GM18873 (cell line): ENCODE measurements around the gene TXNIP.

Experiments used
- ATAC-seq: cut with Tn5 transposase; IDR thresholded peaks from one replicate; pipeline ENCODE4 v1.9.1; 2021; ENCODE audit warnings: mild to moderate bottlenecking, moderate library complexity, moderate number of reproducible peaks; ENCODE audit not compliant: unreplicated experiment, low FRiP score

Gene TXNIP

GRCh38 chr1:146012703-146013558 lies 16.6 kb upstream of the TXNIP start:
- ATAC-seq = no peak

DNA sequence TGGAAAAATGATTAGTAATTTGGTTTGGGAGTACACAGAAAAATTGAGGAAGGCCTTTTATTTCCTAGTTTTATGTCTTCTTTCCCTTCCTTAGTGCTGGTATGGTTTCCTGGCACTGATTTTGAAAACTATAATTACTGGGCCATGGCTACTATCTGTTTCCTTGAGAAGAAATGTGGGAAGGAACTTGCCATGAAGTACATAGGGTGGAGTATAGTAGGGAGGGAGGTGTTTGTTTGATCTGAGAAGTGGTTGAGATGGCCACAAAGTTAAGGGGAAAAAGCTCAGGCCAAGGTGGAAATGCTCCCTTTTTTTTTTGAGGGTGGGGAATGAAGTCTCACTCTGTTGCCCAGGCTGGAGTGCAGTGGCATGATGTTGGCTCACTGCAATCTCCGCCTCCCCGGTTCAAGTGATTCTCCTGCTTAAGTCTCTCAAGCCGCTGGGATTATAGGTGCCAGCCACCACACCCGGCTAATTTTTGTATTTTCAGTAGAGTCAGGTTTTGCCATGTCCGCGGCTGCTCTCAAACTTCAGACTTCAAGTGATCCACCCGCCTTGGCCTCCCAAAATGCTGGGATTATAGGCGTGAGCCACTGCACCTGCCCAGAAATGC lies 13.9 kb upstream of the TXNIP start:
- ATAC-seq = no peak

DNA sequence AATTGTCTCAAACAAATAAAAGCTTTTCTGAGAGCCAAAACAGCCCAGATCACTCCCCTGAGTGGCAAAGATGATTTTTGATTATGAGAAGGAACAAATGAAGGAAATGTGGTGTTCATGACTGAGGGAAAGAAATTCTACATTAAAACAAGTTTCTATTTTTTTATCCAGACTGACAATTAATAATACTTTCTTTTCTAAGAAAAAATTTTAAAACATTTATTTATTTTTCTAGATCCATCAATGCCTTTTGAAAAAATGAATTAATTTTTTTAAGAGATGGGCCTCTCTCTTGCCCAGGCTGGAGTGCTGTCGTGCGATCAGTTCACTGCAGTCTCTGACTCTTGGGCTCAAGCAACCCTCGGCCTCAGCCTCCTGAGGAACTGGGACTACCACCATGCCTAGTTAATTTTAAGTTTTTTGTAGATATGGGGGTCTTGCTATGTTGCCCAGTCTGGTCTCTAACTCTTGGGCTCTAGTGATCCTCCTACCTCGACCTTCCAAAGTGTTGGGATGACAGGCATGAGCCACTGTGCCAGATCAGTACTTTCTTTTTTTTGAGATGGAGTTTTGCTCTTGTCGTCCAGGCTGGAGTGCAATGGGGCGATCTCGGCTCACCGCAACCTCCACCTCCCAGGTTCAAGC lies 11.2 kb upstream of the TXNIP start:
- no peak for ATAC-seq

GRCh38 chr1:146001709-146002108 lies 5.3 kb upstream of the TXNIP start:
- ATAC-seq = no peak

GRCh38 chr1:145999321-146000024 lies 3.1 kb upstream of the TXNIP start:
- no peak for ATAC-seq

DNA sequence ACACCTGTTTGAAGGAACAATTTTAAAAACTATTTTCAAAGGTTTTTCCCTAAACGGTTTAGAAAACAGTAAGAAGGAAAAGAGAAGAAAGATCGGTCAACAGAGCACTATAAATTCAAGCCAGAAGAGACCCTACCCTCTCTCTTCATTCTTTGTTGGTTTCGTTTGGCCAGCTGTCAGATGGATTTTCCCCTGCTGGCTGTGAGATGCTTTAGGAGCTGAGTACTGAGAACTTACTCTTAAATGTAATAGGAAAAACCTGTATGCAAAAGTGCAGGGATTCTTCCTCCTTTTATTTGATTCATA lies 1.3 kb upstream of the TXNIP start:
- no peak for ATAC-seq

GRCh38 chr1:145997016-145997717 lies 788 bp upstream of the TXNIP start:
- ATAC-seq = no peak

DNA sequence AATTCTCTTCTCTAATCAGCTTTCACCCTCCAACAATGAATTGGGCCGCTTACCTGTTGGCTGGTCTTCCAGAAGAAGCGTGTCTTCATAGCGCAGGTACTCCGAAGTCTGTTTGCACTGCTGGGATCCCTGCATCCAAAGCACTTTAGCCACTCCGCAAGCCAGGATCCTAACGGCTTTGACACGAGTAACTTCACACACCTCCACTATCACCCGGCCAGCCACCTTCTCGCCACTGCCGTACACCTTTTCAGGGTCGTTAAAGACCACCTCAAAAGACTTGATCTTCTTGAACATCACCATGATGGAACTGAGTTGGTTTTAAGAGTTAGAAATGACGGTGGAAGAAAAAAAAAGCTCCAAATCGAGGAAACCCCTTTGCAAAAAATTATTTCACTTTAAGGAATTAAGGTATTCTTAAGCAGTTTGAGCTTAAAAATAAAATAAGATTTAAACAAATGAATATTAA lies 381 bp downstream of the TXNIP start:
- ATAC-seq = no peak

- ATAC-seq = no peak
Observed at GRCh38 chr1:145995148-145995881, 1.1 kb downstream of the TXNIP start.

DNA sequence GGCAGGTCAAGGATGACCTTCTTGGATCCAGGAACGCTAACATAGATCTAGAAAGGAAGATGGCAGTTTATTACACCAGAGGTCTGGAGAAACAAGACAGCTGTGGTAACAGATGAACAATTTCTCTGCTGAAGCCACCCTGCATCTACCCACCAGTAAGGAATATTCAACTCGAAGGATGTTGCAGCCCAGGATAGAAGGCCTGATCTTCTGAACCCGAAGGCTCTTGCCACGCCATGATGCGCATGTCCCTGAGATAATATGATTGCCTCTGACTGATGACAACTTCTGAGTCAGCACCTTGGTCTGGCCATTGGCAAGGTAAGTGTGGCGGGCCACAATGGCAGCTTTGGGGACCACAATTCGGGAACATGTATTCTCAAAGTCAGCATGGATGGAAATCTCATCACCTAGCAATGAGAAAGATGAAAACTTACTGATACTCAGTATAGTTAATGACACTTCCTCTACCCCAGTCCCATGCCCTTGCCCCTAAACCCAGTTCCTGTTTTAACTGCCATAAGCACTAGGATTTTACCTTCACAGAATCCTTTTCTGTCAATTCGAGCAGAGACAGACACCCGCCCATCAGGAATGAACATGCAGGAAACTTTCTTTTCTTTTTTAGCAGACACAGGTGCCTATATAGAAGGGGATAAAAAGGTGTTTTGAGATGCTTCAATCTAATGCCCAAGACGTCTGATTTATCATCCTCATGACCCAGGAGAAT lies 1.8 kb downstream of the TXNIP start:
- no peak for ATAC-seq

GRCh38 chr1:145993618-145994390 lies 2.6 kb downstream of the TXNIP start:
- no peak for ATAC-seq

DNA sequence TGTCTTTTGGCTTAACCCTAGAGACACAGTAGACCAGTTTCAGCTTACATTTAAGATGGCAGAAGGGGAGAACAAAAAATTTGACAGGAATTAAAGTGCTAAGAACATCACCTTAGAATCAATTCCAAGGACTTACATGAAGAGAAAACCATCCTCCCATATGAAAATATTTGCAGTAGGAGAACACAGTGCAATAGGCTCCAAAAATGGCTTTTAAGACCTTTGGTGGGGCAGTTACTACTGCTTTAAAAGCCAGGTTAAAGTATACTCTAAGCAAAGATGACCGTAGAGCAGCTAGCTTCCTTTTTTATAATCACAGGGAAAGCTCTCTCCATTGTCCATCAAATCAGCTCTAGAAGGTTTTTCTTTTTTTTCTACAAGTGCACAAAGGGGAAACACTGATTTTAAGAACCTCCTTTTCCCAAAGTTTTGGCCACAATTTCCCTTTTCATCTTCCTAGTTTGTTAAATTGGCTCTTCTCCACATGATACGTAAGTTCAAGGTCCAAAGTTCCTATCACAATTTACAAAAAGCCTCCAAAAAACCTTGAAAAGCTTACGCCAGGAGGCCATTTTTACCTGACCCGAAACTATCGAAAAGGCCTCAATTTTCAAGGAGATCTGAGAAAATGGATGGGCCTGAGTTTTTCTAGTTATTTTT lies 3.3 kb downstream of the TXNIP start:
- no peak for ATAC-seq

DNA sequence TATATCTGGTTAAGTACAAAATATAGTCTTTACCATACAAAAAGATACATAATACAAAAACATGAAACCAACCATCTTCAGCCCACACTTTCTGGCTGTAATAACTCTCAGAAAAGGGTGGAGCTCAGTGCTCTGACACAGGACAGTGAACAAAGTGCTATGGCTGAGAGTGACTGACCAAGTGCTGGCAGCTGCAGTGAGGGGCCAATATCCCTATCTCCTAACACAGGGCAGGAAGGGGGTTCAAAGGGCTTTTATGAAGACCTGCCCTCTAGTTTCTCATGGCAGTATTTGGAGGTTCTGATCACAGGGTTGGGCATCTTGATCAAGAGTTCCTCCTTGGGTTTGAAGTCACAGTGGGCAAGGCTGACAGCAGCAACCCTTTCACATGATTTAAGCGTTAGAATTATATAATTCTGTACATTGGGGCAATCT lies 3.9 kb downstream of the TXNIP start:
- ATAC-seq = no peak

DNA sequence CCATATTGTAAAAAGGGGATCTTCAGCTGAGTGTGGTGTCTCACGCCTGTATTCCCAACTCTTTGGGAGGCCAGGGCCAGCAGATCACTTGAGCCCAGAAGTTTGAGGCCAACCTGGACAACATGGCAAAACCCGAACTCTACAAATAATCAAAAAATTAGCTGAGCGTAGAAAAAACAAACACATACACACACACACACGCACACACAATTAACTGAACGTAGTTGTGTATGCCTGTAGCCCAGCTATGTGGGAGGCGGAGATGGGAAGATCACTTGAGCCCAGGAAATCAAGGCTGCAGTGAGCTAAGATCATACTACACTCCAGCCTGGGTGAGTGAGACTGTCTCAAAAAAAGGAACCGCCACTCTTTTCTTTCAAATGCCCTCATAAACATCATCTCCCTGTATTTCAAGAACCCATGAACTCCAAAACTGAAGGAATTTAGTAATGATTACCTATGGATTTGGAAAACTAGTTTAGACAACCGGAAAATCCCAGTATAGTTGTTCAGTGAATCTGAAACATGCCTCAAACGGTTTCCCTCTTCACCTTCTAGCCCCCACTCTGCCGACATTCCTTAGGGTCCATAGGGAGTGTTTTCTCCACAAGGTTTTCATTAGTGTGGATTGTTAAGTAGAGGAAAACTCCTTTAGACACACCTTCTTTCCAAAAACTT lies 4.5 kb downstream of the TXNIP start:
- ATAC-seq = no peak

DNA sequence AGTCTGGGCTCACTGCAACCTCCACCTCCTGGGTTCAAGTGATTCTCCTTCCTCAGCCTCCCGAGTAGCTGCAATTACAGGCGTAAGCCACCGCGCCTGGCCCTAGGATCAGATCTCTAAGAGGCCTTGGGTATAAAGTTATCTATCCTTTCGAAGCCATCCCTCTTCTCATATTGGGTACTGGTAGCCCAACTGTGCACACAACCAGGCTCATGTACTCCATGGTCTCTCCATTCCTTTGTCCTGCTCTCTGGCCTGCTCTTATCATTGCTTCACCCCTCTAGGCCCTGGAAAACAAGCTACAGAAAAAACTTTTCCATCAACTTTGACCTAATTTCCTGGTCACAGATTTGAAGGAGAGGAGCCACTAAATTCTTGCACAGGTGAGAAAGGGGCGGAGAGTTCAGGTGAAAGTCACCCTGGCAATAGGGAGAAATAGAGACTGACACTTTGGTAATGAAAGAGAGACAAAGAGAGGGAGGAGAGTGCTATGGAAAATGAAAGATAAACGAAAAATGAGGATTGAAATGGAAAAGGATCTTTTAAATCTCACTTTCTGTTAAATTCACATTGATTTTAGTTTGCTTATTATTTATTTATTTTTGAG lies 6.0 kb downstream of the TXNIP start:
- no peak for ATAC-seq

DNA sequence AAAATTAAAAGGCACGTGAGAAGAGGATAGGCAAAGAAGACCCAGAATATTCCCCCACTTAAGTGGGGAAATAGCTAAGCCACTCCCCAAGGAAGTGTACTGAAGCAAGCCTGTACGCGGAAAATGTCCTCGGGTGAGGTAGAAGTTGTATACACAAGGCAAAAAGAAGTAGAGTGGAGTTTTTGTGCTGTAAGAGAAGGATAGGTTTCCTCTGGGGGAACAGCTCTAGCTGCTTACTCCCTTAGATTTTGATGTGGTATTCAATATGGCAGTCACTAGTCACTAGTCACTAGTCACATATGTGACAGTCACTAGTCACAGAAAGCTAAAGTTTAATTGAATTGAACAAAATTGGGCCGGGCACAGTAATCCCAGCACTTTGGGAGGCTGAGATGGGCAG lies 7.6 kb downstream of the TXNIP start:
- no peak for ATAC-seq

DNA sequence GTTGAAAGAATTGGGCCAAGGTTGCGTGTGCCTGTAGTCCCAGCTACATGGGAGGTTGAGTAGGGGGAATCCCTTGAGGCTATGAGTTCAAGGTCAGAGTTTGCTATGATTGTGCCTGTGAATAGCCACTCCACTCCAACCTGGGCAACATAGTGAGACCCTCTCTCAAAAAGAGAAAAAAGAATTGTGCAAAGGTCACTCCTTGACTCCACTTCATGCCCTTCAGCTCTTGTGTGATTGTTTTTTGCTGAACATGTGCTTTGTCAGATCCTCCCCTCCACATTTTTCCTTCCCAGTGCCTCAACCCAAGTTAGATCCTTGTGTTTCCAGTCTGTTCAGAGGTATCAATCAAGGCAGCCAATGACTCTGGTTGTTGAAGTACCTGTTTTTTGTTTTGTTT lies 8.5 kb downstream of the TXNIP start:
- no peak for ATAC-seq
